Hepatocyte (in vitro differentiated cells): ENCODE data around the gene ATP6V0D1. TPM values are rescaled to one million over a fixed set of nuclear protein-coding genes. Genes with fewer than 3 reads are reported as not detected.

Source experiments
- DNase-seq: peaks from one replicate; pipeline ENCODE4 v3.0.0-alpha.2; 2016; ENCODE audit warnings: low spot score
- H2AFZ ChIP-seq: fragments of 200-600 bp; sonication (generic); 2 replicates; pipeline ENCODE4 v1.6.0; 2016; ENCODE audit warnings: antibody characterized with exemption, mild to moderate bottlenecking
- H3K27ac ChIP-seq: fragments of 200-600 bp; sonication (generic); 2 replicates; pipeline ENCODE4 v1.5.1; 2016; ENCODE audit warnings: mild to moderate bottlenecking
- H3K27me3 ChIP-seq: fragments of 200-600 bp; sonication (generic); 2 replicates; pipeline ENCODE4 v1.6.1; 2016
- H3K36me3 ChIP-seq: fragments of 200-600 bp; sonication (generic); replicated peaks from 2 replicates; pipeline ENCODE4 v1.5.1; 2016; ENCODE audit warnings: low read depth; ENCODE audit not compliant: insufficient read depth
- H3K4me1 ChIP-seq: fragments of 200-600 bp; sonication (generic); 2 replicates; pipeline ENCODE4 v1.5.1; 2016; ENCODE audit warnings: mild to moderate bottlenecking, moderate library complexity; ENCODE audit not compliant: insufficient read depth
- H3K4me2 ChIP-seq: fragments of 200-600 bp; sonication (generic); 2 replicates; pipeline ENCODE4 v1.6.0; 2016
- H3K4me3 ChIP-seq: fragments of 200-600 bp; sonication (generic); 2 replicates; pipeline ENCODE4 v1.5.1; 2016; ENCODE audit warnings: mild to moderate bottlenecking
- H3K79me2 ChIP-seq: fragments of 200-600 bp; sonication (generic); 2 replicates; pipeline ENCODE4 v1.6.0; 2017; ENCODE audit warnings: mild to moderate bottlenecking
- H3K9me2 ChIP-seq: fragments of 200-600 bp; sonication (generic); replicated peaks from 2 replicates; pipeline ENCODE4 v1.6.0; 2017; ENCODE audit warnings: mild to moderate bottlenecking; ENCODE audit not compliant: insufficient read depth
- H3K9me3 ChIP-seq: fragments of 200-600 bp; sonication (generic); 2 replicates; pipeline ENCODE4 v1.5.1; 2016; ENCODE audit warnings: low read depth, mild to moderate bottlenecking
- H4K20me1 ChIP-seq: fragments of 200-600 bp; sonication (generic); 2 replicates; pipeline ENCODE4 v1.6.0; 2016; ENCODE audit warnings: mild to moderate bottlenecking; ENCODE audit not compliant: insufficient read depth, poor library complexity, severe bottlenecking
- EZH2 ChIP-seq: fragments of 200-600 bp; sonication (generic); IDR thresholded peaks from 2 replicates; pipeline ENCODE4 v1.6.1; 2016; ENCODE audit warnings: antibody characterized with exemption, mild to moderate bottlenecking, borderline replicate concordance
- EZH2phosphoT487 ChIP-seq: fragments of 200-600 bp; sonication (generic); IDR thresholded peaks from one replicate; pipeline ENCODE4 v1.6.1; 2018; ENCODE audit warnings: antibody characterized with exemption, mild to moderate bottlenecking, low read depth, moderate library complexity; ENCODE audit not compliant: unreplicated experiment, severe bottlenecking
- WGBS: methylation state at CpG from one replicate; pipeline ENCODE4 v1.1.6; 2016; ENCODE audit warnings: low lambda C conversion rate; ENCODE audit errors: missing lambda C conversion rate; 5-methylcytosine and 5-hydroxymethylcytosine counted together
- polyA plus RNA-seq: library from polyadenylated mRNA; unstranded; fragments of >200 nt; fragmentation: Nextera tagmentation; extraction: Ambion mirVana; gene quantifications from 2 replicates; pipeline ENCODE4 v1.2.1, GENCODE V29; 2016
- total RNA-seq: library from RNA; depleted of rRNA; stranded (reverse); fragments of >200 nt; gene quantifications from 2 replicates; pipeline ENCODE4 v1.2.3, GENCODE V29; 2014
- TF ChIP-seq, protein P1 (sequence below): fragments of 200-600 bp; sonication (generic); IDR thresholded peaks from 2 replicates; pipeline ENCODE4 v1.5.1; 2016; ENCODE audit warnings: antibody characterized with exemption, mild to moderate bottlenecking; ENCODE audit not compliant: poor library complexity

ATP6V0D1 gene
- total and polyA plus RNA-seq, 2 experiments from 2014 or later = 157 to 223 TPM

DNA sequence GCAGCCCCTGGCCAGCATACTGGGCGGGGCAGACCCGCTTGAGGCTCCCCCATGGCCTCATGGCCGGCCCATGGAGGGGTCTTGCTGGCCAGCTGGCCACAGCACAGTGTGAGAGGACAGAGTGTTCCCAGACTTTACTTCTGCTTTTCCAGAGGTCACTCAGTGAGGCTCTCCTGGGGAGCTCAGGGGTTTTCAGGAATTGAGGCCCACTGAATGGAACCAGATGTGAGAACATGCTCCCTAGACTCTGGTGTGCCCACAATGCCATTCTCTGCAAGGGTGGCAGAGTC lies 21.2 kb downstream of the ATP6V0D1 start:
- no peaks in the 10 kb centered on the region for H3K36me3 ChIP-seq
- H3K9me2 ChIP-seq = no peaks in the 10 kb centered on the region
- no peaks in the 10 kb centered on the region for H3K27me3 ChIP-seq
- 100% methylated on average over 3 of the region's 3 CpGs for WGBS
- H3K79me2 ChIP-seq = peaks cover 77% of the 10 kb centered on the region
- H3K9me3 ChIP-seq = no peaks in the 10 kb centered on the region
- TF ChIP-seq EZH2phosphoT487 (no peak), EZH2 (no peak)
- TF ChIP-seq, protein P1, sequence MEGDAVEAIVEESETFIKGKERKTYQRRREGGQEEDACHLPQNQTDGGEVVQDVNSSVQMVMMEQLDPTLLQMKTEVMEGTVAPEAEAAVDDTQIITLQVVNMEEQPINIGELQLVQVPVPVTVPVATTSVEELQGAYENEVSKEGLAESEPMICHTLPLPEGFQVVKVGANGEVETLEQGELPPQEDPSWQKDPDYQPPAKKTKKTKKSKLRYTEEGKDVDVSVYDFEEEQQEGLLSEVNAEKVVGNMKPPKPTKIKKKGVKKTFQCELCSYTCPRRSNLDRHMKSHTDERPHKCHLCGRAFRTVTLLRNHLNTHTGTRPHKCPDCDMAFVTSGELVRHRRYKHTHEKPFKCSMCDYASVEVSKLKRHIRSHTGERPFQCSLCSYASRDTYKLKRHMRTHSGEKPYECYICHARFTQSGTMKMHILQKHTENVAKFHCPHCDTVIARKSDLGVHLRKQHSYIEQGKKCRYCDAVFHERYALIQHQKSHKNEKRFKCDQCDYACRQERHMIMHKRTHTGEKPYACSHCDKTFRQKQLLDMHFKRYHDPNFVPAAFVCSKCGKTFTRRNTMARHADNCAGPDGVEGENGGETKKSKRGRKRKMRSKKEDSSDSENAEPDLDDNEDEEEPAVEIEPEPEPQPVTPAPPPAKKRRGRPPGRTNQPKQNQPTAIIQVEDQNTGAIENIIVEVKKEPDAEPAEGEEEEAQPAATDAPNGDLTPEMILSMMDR = no peak
- H3K4me2 ChIP-seq = no peak overlapping the region
- H4K20me1 ChIP-seq = peaks cover 86% of the 10 kb centered on the region
- peaks cover 44% of the 10 kb centered on the region for H3K4me1 ChIP-seq
- no peak overlapping the region for H3K4me3 ChIP-seq
- H2AFZ ChIP-seq = no peak overlapping the region
- DNase-seq = no peak
- no peak overlapping the region for H3K27ac ChIP-seq

DNA sequence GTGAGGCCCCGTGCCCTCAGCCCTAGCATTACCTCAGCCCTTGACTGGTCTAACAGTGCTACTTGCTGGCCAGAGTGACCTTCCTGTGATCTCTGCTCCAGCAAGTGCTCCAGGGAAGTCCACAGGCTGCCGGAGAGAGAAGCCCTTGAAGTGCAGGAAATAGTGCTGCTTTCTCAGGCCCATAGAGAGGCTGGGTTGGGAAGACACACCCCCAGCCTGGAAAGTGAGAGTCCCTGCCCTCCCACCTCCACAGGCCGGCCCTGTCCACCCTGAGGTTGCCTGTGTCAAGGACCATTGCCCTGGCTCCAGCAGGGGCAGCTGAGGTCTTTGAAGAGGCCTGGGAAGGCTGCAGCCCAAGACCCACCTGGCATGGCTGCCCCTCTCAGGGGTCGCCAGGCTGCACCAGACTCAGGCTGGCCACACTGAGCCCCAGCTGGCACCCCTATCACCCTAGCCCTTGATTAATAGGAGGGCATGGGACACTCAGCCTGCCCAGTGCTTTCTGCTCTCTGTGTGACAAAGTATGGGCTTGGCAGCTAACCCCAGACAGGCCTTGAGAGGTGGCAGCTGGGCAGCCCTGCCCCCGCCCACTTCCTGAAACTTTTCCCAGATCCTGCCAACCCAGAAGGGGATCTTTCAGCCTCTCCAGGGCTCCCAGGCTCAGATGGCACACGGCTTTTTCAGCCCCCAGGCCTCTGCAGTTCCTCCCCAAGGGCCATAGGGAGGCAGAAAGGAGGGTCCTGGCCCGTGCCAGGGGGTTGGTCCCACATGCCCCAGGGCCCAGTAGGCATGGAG lies 21.7 kb downstream of the ATP6V0D1 start:
- Histone ChIP-seq H3K27me3 (no peaks in the 10 kb centered on the region), H3K36me3 (no peaks in the 10 kb centered on the region), H3K4me2 (no peak overlapping the region), H2AFZ (no peak overlapping the region), H3K4me1 (peaks cover 44% of the 10 kb centered on the region), H3K4me3 (no peak overlapping the region), H3K9me2 (no peaks in the 10 kb centered on the region), H4K20me1 (peaks cover 86% of the 10 kb centered on the region), H3K27ac (no peak overlapping the region), H3K9me3 (no peaks in the 10 kb centered on the region), H3K79me2 (peaks cover 76% of the 10 kb centered on the region)
- WGBS = 77% methylated on average over 7 of the region's 7 CpGs
- no peak for DNase-seq
- TF ChIP-seq, protein P1 = no peak
- TF ChIP-seq EZH2phosphoT487 (no peak), EZH2 (no peak)

GRCh38 chr16:67458121-67458641 lies 22.8 kb downstream of the ATP6V0D1 start:
- H3K9me3 ChIP-seq = no peaks in the 10 kb centered on the region
- 88% methylated on average over 6 of the region's 6 CpGs for WGBS
- no peak overlapping the region for H3K4me2 ChIP-seq
- H2AFZ ChIP-seq = no peak overlapping the region
- H4K20me1 ChIP-seq = peaks cover 86% of the 10 kb centered on the region
- H3K9me2 ChIP-seq = no peaks in the 10 kb centered on the region
- H3K27me3 ChIP-seq = no peaks in the 10 kb centered on the region
- H3K36me3 ChIP-seq = no peaks in the 10 kb centered on the region
- no peak overlapping the region for H3K4me3 ChIP-seq
- no peak for DNase-seq
- no peak overlapping the region for H3K27ac ChIP-seq
- no peak for TF ChIP-seq EZH2phosphoT487
- TF ChIP-seq, protein P1 = no peak
- no peak for TF ChIP-seq EZH2
- peaks cover 44% of the 10 kb centered on the region for H3K4me1 ChIP-seq
- peaks cover 69% of the 10 kb centered on the region for H3K79me2 ChIP-seq
